Ascending aorta (tissue), 2 donors: Measurements from ENCODE around the gene FIBIN. TPM values are rescaled to one million over a fixed set of nuclear protein-coding genes. Genes with fewer than 3 reads are reported as not detected.

Source experiments
- DNase-seq, 2 donors: peaks; one replicate each; pipeline ENCODE4 v3.0.0-alpha.2; 2019; ENCODE audit warnings: low spot score in 2 of 2
- H3K27ac ChIP-seq, 2 donors: fragments of 200-600 bp; sonication (generic); one replicate each; pipeline ENCODE4 v1.5.1; 2016 to 2017; ENCODE audit warnings: mild to moderate bottlenecking in 1 of 2
- H3K27me3 ChIP-seq: fragments of 200-600 bp; sonication (generic); one replicate; pipeline ENCODE4 v1.5.1; 2017
- H3K36me3 ChIP-seq, 2 donors: fragments of 200-600 bp; sonication (generic); one replicate each; pipeline ENCODE4 v1.5.1; 2016
- H3K4me1 ChIP-seq, 2 donors: fragments of 200-600 bp; sonication (generic); one replicate each; pipeline ENCODE4 v1.5.1; 2016 to 2017; ENCODE audit warnings: mild to moderate bottlenecking in 1 of 2
- H3K4me3 ChIP-seq, 2 donors: fragments of 200-600 bp; sonication (generic); one replicate each; pipeline ENCODE4 v1.5.1; 2016 to 2017; ENCODE audit warnings: mild to moderate bottlenecking in 1 of 2
- H3K9me3 ChIP-seq, 2 donors: fragments of 200-600 bp; sonication (generic); one replicate each; pipeline ENCODE4 v1.5.1; 2016
- intact Hi-C: fragments of 100-400 bp; cut with DNase I; formaldehyde crosslinking; loops from one replicate; pipeline ENCODE4 v1.15.1; 2023
- total RNA-seq: library from RNA; depleted of rRNA; stranded (reverse); fragments of >200 nt; gene quantifications from one replicate; pipeline ENCODE4 v1.1.0, GENCODE V29; 2016
- TF ChIP-seq, protein P1 (sequence below), 3 experiments: fragments of 200-600 bp in 2 of 3; fragments of 450-650 bp in 1 of 3; sonication (generic) in 2 of 3; IDR thresholded peaks; one replicate each; pipeline ENCODE4 v1.5.1; 2016 to 2019; ENCODE audit warnings: antibody characterized with exemption in 3 of 3, mild to moderate bottlenecking in 1 of 3, moderate library complexity in 1 of 3

FIBIN gene
- total RNA-seq, 1 donor from 2014 or later, result 59.1 TPM

DNA sequence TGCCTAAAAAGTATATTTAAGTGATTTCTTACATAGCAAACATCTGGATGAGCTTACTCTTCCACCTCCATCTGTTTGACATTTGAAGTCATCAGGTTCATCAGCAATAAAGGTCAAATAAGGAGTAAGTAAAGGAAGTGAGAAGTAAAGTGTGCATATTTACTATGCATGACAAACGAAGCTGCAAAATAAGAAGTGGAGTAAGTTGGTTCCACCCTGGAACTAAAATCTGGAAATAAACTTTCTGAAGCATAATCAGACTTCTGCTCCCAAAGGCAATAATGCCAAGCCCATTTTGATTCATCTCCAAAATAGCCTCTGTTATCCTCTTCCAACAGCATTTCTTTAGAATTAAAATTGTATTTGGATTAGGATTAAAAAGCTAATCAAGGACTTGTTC lies 8.4 kb upstream of the FIBIN start:
- Histone ChIP-seq H3K27ac (peak overlapping the region; percentile 58 to 61), H3K27me3 (no peaks in the 10 kb centered on the region)
- intact Hi-C loops, result no loop called here

DNA sequence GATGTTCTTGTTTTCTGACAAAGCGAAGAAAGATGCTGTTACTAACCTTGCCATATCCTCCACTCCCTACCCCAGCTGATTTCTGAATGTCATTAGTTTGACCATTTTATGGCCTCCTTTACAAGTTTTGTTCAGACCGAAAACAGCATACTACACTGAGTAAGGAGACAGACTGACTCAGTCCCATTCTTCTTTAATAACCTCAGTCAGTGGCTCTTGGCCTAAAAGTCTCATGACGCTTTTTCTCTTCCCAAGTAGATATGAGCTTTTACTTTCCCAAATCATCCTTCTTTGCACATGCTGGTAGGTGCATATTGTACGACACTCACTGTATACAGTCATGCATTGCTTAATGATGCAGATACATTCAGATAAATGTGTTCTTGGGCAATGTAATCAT lies 8.0 kb upstream of the FIBIN start:
- no peaks in the 10 kb centered on the region for H3K36me3 ChIP-seq
- no peak overlapping the region for H3K4me3 ChIP-seq
- no peak for DNase-seq
- H3K27ac ChIP-seq, result peak overlapping the region; percentile 58 to 61
- peaks cover 0 to 27% of the 10 kb centered on the region in 2 donors for H3K4me1 ChIP-seq
- H3K27me3 ChIP-seq, result no peaks in the 10 kb centered on the region
- H3K9me3 ChIP-seq, result peaks cover 0 to 21% of the 10 kb centered on the region in 2 donors
- TF ChIP-seq, protein P1, sequence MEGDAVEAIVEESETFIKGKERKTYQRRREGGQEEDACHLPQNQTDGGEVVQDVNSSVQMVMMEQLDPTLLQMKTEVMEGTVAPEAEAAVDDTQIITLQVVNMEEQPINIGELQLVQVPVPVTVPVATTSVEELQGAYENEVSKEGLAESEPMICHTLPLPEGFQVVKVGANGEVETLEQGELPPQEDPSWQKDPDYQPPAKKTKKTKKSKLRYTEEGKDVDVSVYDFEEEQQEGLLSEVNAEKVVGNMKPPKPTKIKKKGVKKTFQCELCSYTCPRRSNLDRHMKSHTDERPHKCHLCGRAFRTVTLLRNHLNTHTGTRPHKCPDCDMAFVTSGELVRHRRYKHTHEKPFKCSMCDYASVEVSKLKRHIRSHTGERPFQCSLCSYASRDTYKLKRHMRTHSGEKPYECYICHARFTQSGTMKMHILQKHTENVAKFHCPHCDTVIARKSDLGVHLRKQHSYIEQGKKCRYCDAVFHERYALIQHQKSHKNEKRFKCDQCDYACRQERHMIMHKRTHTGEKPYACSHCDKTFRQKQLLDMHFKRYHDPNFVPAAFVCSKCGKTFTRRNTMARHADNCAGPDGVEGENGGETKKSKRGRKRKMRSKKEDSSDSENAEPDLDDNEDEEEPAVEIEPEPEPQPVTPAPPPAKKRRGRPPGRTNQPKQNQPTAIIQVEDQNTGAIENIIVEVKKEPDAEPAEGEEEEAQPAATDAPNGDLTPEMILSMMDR (IDR thresholded peaks at IDR 0.05), result no peak
- intact Hi-C loops, result no loop called here

More for the DNA sequence above, 8.4 kb upstream of the FIBIN start:
- DNase-seq, result no peak
- TF ChIP-seq, protein P1 (IDR thresholded peaks at IDR 0.05), result no peak
- no peaks in the 10 kb centered on the region for H3K36me3 ChIP-seq
- peaks cover 0 to 27% of the 10 kb centered on the region in 2 donors for H3K4me1 ChIP-seq
- H3K9me3 ChIP-seq, result peaks cover 0 to 21% of the 10 kb centered on the region in 2 donors
- H3K4me3 ChIP-seq, result no peak overlapping the region

DNA sequence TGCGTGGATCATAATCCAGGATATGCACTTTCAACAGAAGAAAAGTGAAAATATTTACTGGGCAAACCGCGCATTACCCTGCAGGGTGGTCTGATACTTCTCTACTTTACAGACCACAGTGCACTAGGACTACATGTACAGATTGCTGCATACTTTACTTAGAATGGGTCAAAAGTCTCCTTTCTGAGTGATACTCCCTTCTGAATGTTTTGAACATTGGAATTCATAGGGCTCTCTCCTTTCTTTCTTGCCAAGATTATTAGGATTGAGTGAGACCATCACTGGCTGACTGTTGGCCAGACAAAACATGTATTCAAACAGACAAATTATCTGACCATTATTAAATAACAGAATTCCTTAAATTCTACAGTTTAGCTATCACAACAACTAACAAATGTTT lies 6.6 kb upstream of the FIBIN start:
- no peak for DNase-seq
- Histone ChIP-seq H3K4me1 (peaks cover 7 to 33% of the 10 kb centered on the region in 2 donors), H3K27ac (peak overlapping the region in 1 of 2 donors; percentile 35), H3K9me3 (peaks cover 0 to 10% of the 10 kb centered on the region in 2 donors), H3K27me3 (no peaks in the 10 kb centered on the region), H3K36me3 (no peaks in the 10 kb centered on the region), H3K4me3 (no peak overlapping the region)
- intact Hi-C loops, result no loop called here
- TF ChIP-seq, protein P1 (IDR thresholded peaks at IDR 0.05), result no peak

DNA sequence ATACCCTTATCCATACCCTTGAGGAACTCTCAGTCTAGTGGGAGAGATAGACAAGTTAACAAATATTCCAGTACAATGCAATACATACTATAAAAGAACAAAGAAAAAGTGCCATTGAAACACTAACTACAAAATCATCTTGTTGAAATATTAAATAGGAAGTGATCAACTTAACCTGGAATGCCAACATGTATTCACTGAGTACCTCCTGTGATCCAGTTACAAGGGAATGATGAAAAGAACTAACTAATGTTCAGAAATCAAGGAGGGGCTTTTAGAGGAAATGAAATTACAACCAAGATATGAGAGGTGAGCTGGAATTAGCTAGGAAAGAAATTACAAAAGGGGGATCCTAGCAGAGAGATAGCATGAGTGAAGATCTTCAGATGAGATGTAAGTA lies 6.2 kb upstream of the FIBIN start:
- TF ChIP-seq, protein P1 (IDR thresholded peaks at IDR 0.05), result no peak
- Histone ChIP-seq H3K9me3 (peaks cover 0 to 5% of the 10 kb centered on the region in 2 donors), H3K36me3 (no peaks in the 10 kb centered on the region), H3K4me1 (peaks cover 7 to 35% of the 10 kb centered on the region in 2 donors), H3K4me3 (no peak overlapping the region), H3K27ac (peak overlapping the region in 1 of 2 donors; percentile 35), H3K27me3 (no peaks in the 10 kb centered on the region)
- no peak for DNase-seq
- intact Hi-C loops, result no loop called here

DNA sequence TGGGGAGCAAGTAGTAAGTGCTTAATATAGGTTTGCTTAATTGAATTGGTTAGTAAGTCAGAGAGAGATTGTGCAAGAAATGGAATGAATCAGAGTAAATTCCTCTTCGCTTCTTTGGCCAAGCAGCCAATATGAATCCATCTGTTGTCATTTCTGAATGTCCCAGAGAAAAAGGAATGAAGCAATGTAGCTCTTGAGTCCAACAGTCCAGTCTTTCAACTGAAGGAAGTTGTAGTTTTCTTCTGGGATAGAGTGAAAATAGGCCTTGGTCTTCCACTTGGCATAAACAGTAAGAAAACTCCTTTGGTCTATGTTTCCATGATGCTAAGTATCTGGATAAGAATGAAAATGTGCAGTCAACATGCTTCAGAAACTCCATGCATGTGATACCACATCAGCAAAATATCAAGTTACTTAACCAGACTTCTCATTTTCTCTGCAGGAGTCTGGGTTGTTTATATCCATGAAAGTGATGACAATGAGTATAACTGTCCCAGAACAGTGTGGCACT lies 1.8 kb upstream of the FIBIN start:
- no peaks in the 10 kb centered on the region for H3K36me3 ChIP-seq
- TF ChIP-seq, protein P1 (IDR thresholded peaks at IDR 0.05), result no peak
- peak overlapping the region; percentile 81 to 92 for H3K27ac ChIP-seq
- no peaks in the 10 kb centered on the region for H3K9me3 ChIP-seq
- no peak for DNase-seq
- intact Hi-C loops, result loop anchor here (1.0 to 5.0 kb wide), 3 partner anchors 44 to 170 kb away; no protein-coding TSS in a partner anchor
- no peaks in the 10 kb centered on the region for H3K27me3 ChIP-seq
- peak overlapping the region in 1 of 2 donors; percentile 93 for H3K4me3 ChIP-seq
- peaks cover 7 to 16% of the 10 kb centered on the region in 2 donors for H3K4me1 ChIP-seq
